ENCODE results near the gene DAAM1.

Gene DAAM1

DNA sequence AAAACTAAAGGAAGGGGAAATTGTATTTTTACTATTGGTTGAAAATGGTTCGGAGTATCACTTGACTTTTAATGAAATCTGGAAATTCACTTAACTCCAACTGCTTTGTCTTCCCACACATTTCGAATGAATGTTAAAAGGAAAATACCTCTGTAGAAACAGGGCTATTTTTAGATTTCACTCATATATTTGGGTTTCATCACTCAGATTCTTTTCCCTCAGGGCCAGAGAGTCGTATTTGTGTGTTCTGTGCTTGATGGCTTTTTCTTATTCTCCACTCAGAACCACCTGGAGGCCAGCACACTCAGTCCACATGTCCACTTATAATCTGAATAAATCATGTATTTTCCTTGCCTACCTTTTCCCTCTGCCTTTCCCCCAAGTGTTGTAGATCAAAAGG, 40.0 kb downstream of the DAAM1 start:
- DNase-seq = no peak

DNA sequence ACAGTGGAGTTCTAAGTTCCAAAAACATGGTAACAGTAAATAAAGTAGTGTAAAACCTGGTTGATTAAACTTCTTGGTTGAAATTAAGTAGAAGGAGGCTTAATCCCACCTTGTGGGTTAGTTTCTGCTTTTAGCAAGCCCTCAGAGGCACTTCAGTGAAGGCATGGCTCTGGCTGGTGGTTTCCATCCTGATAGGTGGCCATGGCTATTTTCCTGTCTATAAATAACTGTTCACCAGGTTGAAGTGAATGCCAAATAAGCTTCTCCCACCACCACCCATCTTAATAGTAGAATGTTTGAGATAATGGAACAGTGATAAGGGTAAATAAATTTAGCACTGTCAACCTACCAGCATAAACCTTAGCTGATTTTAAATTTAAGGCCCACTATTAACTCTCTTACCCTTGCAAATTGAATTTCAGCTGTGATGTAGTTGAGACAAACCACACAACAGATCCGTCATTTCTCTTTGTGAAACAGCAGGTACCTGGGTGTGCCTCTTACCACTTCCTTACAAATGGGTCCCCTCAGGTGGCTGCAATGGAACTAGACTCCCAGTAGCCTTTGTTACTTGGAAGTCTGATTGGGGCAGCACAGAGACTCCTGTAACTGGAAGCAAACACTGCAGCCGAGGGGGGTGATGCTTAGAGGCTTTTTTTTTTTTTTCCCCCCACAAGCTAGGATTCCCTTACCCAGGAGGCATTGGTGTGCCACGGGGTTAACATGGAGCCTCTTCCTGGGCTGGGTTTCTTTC, 41.4 kb downstream of the DAAM1 start:
- DNase-seq = no peak

DNA sequence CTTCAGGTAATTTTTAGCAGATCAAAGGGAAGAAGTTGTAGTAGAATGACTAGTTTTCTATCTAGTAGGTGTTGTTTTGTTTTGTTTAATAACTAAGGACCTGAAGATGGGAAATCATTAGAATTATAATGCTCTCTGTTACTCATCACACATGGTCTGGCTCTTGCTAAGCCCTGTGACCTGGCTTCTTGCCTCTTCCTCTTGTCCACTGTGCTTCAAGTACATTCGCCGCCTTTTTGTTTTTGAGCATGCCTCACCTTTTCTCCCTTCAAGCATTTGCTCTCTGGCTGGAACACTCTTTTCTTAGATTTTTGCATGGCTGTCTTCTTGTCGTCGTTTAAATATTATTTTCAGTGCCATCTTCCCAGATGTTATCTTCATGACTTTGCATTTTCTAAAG, 47.7 kb downstream of the DAAM1 start:
- no peak for DNase-seq

DNA sequence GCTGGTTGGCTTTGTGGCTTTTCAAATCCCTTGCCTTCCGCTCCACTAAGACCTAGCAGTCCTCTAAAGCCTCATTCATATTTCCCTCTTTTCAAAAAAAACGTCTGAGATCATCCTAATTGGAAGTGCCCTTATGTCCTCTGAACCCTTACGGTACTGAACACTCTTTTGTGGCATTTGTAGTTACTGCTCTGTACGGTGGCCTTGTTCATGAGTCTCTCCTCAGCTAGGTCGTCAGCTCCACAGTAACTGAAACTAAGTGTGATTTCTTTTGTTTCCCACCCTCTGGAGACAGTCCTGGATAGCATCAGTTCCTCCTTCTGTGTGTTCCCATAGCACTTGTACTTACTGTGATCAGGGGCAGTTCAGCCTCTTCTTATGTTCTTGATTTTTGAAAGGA, 49.7 kb downstream of the DAAM1 start:
- DNase-seq = no peak

DNA sequence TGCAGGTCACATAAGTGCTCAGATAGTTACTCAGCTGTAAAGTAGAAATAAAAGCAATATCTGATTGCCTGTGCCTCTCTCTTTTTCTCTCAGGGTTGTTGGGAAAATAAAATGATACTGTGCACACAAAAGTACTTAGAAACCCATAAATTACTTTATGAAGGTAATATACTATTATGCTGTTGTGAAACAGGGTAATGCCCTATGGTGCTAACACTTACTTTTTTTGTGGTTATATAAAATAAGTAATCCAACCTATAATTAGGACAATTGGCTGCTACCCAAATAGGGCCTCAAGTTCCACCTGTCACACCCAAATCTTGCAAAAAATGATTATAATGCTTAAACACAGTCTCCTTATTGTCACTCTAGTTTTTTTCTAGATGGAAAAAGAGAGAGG, 50.6 kb downstream of the DAAM1 start:
- DNase-seq = no peak

DNA sequence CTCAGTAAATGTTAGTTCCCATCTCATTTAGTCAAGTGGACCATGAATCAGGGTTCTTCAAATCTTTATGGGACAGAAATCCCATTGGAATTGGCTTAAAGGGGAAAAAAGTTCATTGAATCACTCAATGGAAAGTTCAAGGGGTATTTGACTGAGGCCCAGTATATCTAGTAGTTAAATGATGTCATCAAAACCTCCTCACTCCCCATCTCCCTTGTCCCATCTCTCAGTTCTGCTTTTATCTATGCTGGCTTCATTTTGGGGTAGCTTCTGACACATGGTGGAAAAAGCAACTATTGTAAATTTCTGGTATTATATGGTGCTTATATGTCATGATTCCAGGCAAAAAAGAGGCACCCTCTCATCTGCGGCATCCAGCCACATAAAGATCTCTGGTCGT, 51.9 kb downstream of the DAAM1 start:
- no peak for DNase-seq

DNA sequence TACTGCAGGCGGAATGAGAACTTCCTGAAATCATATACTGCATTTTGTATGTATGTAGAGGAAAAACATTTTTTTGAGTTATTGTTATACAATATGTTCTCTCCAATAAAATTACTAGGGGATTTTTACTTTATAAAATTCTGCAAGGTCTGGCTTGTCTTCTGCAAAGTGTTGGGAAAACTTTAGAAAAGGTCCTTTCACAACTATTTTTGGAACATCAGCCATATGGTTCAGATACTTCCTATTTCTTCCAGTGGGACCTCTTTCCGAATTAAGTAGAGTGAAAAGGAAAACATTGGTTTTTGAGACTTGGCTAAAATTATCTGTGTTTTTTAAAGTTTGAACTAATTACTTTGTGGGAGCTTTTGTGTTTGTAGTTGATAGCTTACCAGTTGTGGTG, 52.7 kb downstream of the DAAM1 start:
- DNase-seq = no peak

DNA sequence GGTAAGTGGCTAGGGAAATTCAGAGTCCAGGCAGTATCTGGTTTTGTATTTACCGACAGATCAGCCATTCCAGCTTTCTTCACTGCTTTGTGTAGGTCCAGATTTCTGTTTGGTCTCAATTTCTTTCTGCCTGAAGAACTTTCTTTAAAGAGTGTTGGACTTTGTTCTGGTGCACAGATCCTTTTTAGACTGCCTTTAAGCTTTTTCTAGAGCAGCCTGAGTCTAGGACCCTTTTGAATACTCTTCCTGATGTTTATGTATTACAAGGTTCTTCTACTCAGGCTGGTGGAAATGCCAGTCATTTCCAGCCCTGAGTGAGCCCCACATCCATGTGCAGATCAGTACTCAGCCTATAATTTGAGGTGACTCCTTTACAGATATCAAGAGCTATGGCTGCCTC, 54.7 kb downstream of the DAAM1 start:
- DNase-seq = no peak

DNA sequence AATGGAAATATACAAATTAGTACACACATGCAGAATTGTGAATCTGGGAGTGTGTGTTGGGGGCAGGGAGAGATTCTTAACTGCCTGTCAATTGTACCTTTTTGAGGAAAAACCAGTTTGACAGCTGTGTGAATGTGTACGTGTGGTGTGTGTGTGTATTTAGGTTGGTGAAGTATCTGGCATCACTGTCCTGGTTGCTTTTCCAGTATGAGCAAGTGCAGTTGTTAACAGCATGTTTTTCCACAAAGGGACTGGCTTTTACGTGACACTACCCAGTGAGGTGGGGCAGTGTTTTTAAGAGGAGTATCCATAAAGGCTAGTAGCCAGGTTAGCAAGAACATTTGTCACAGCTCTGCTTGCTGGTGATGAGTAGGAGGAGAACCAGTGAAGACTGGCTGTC, 56.1 kb downstream of the DAAM1 start:
- DNase-seq = no peak

DNA sequence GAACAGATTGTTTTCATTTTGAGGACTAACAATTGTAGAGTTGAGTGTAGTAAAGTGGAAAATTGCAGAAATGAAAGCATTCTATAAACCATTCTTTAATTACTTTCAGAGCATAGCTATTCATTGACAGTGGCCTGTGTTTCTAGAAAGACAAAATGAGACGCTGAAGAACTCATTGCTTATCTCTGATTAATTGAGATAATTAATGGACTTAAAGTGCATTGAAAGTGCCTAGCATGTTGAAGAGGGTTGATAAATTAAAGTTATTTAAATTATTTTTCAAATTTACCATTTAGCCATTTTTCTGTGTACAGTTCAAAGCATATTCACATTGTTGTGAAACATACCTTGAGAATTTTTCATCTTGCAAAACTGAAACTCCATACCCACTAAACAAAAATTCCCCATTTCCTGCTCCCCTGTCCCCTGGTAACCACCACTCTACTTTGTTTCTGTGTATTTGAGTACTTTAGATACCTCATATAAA, 57.4 kb downstream of the DAAM1 start:
- DNase-seq = peak; percentile 16

DNA sequence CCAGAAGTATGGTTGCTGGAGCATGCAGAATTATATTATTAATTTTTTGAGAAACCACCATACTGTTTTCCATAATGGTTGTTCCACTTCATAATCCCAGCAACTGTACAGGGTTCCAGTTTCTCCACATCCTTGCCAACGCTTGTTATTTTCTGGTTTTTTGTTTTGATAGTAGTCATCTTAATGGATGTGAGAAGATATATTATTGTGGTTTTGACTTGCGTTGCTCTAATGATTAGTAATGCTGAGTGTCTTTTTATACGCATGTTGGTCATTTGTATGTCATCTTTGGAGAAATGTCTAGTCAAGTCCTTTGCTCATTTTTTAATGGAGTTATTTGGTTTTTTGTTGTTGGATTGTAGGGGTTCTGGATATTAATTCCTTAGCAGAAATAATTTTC, 58.1 kb downstream of the DAAM1 start:
- no peak for DNase-seq

DNA sequence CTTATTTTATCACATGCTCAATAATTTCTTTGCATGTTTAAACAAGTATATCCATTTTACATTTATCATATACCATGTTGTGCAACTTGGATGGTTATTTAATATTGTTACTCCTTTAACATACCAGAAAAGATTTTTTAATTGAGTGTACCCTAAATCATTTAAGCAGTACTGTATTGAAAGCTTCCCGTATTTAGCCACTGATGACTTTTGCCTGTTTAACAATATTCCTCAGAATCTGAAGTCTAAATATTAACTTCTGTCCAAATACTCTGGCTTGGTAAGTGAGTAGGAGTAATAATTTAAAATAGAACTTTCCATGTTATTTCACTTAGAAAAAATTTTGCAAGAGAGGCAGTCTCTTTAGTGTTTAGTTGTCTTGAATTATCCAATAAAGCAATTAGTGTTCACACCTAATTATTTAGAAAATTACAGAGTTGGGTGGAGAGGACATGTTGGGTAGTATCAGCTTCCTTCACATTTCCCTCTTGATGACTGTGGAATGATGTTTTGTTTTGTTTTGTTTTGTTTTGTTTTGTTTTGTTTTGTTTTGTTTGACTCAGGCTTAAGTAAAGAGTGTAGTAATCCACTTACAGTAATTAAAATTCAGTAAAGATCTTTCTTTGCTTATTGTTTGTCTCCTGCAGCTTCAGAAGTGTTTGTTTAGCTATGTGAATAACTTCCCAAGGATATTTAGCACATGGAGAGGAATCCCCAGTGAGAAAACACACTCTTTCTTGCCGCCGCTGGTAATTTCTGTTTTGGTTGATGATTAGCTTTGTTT, 59.5 kb downstream of the DAAM1 start:
- DNase-seq = no peak

DNA sequence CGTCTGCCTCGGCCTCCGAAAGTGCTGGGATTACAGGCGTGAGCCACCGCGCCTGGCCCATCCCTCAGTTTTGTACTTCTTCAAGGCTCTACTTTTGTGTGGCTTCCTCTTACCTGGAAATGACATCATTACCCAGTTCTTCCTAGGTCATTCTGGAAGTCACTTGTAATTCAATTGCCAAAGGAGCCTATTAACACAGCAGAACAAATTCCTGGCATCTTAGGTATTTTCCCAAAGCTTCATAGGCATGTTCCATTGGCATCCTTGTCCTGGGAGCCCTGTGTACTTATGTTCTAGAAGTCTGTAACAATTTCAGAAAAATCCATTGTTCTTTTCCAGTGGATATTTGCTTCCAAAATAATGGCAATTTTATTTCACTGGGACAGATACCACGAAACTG, 60.6 kb downstream of the DAAM1 start:
- DNase-seq = no peak

DNA sequence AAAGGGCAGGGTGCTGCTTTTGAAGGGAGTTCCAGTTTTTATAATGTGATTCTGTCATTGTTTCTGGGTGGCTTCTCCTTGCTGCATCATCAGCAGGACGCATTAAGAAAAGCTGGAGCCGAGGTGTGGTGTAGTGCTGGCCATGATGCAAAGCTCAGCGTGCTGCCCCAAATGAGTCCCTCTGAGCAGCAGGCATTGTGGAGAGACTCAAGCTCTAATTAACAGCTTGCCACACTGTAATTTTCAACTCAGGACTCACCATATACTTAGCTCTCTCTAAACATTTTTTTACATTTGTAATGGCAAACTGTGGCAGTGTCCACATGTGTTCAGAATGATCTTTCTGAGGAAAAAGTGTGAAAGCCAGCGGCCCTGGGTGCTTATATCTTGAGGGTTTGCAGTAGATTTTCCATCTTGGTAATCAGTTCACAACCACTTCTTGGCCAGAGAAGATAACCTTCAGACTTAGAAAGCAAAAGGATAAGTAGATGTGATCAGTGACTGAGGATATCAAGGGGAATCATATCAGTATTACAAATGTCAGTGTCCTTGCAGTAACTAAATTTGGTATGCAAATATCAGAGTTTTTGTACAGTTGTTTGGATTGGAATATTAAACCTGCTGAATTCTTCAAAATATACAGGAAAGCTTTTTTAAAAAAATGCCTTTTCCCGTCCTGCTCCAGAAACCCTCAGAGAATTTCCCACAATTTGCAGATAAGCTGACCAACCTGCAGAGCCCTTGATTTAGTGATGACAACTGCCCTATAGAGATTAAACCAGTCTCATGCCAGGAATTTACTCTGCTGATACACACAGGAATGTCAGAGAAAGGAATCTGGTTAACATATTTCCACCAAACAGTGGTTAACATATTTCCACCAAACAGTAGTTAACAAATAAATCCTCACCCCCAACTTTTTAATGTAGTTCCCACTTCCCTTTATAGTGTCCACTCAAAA, 63.6 kb downstream of the DAAM1 start:
- DNase-seq = no peak

DNA sequence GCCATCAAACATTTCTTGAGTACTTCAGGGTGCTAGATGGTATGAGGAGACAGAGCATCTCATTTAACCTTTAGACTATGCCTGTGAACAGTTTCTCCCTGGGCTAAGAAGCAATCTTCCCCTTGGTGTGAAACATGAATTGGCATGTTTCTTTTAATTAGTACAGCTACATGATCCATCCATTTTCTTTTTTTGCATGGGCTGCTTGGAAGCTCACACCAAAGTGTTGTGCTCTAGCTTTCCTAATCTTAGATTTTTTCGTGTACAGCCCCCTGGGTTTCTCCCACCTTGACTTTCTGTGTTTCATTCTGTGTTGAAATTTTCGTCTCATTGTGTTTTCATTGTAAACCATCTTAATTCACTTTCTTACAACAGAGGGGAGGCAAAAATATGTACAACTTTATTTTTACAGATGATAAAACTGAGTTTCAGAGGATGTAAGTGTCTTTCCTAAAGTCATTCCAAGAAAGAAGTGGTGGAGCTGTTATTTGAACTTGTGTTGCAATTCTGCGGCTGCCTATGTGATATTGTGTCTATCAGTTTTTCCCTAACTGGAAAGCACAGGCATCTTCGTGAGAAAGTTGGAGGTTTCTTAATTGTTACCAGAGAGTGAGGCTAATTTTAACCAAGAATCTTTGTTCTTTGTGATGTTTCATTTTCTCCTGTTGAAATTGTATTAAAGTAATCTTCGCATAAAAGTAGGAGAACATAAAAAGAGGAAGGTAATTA, 64.5 kb downstream of the DAAM1 start:
- DNase-seq = no peak

DNA sequence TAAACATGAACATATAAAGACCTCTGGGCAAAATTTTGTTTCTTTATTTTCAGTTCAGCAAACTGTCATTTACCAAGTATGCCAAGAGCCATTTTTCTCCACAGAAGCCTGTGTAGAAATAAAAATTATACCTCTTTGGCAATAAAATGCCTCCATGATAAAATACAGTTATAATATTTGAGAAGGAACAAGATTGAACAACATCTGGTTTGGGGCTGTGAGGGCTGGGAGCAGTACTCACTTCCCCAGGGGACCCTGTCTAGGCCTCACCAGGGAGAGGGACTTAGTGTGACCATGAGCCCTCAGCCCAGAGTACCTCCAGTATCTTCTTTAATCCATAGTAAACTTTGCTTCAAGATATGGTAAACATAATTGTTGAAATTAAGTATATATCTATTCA, 65.1 kb downstream of the DAAM1 start:
- no peak for DNase-seq

DNA sequence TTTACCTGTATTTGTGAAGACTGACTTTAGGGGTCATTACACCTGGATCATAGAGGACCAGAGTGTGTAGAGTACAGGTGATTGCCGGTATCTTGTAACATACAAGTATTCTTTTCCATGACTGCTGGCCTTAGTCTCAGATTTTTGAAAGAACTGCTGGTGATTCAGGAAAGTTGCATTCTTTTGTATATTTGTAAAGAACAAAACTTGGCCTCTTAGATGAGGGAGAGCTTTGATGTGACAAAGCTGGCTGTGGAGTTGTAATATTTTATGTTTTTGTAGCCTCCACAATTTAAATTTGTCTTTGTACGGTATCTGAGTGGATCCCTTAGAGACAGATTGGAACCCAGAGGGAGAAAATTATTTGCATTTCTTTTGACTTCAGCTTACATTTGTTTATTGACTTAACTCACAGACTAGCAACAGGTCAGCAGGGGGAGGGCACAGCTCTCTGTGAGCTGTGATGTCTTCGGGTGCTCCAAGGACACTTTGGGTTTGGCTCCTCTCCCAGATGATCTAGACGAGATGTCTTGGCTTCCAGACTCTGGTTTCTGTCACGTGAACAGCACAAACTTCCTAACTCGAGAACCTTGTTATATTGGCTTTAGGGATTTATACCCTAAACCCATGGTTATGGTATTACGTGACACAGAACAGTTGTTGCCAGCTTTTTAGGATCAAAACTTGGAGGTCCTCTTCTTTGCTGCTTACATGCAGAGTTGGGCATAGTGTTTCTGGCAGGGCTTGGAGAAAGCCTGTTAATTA, 65.9 kb downstream of the DAAM1 start:
- DNase-seq = no peak

DNA sequence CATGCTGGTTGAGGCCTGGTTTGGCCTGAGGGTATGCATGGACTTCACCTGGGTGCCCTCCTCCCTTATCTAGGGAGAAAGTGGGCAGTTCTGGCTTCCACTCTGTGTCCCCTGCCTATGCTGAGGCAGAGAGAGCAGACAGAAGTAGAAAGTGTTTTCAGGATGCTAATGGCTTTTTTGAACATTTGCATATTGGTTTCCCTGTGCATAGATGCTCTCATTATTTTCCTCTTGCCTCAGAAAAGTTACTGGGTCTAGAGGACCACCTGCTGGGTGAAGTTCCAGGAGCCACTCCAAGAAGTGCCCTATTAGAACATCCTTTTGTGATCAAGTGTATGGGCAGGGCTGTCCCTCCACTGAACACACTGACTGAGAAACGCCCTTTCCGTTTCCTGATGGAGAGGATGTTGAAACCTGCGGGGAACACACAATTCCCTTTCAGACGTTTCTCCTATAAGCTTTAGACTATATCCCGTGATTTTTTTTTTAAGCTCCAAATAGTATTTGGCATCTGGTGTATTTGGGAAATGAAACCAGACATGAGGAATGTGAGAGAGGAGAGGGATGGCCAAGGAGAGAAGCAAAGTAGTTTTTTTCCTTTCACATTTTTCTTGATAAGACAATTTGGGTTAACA, 66.6 kb downstream of the DAAM1 start:
- DNase-seq = no peak

DNA sequence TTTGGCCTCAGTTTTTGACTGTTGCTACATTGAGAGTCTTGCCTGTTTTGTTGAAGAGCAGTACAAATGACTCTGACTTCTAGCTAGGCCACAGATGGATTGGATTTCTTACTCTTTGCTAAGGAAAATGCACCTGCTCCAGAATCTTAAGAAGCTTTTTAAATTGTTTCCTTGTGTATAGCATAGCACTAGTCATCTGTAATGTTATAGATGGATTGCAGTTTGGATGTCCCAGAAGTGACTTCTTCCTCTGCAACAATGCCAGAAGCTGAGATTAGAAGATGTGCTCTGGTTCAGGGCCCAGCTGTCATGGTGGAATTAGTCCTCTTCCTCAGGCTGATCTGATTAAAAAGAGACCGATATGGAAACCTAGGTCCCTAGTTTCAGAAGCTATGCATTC, 67.9 kb downstream of the DAAM1 start:
- DNase-seq = no peak

DNA sequence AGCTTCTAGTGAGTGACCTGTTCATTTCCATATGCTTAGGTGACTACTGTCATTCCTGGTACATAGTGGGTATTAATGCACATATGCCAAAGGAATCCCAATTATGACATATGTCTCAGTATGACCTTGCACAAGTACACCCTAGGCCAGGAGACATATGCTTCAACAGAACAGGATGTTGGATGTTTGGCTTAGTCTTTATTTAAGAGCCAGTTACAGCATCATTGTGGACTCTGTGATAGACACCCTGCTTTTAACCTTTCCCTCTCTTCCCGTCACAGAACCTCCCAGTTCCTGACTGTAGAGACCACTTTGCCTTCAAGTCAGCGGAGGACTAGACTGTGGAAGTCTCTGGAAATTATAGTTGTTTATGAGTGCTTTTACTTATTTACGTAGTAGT, 72.9 kb downstream of the DAAM1 start:
- no peak for DNase-seq

DNA sequence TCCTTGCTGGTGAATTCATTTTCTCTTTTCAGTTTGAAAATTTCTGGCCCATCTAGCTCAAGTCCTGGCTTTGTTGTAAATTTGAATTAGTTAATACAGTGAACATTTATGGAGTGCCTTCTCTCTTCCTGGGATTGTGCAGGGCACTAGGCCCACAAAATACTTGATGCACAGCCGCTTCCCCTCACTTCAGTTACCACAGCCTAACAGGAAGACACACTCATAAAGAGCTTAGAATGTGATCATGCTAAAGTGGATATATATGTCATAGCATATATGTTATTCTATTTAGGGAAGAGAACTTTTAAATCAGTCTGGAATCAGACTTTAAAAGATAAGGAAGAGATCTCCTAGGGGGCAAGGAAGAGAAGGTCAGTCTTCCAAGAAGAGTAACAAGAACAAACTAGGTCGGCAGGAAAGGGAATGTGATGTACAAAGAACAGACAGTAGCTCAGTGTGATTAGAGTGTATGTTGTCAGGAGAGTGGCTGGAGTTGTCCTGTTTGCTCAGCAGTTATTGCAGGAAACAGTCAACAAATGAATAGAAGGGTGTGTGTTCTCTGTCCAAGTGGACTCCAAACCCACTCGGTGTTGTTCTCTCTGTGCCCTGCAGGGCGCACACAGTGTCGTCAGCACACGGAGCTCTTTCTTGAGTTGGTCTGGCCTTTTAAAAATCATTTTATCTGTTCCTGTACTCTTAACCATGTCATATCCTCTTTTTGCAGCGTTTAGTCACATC, 74.4 kb downstream of the DAAM1 start:
- DNase-seq = no peak
